ENCODE measurements around the gene LY6G6D.
A peak's percentile ranks its signal among the peaks of the same experiment; 100 is the strongest.

DNA sequence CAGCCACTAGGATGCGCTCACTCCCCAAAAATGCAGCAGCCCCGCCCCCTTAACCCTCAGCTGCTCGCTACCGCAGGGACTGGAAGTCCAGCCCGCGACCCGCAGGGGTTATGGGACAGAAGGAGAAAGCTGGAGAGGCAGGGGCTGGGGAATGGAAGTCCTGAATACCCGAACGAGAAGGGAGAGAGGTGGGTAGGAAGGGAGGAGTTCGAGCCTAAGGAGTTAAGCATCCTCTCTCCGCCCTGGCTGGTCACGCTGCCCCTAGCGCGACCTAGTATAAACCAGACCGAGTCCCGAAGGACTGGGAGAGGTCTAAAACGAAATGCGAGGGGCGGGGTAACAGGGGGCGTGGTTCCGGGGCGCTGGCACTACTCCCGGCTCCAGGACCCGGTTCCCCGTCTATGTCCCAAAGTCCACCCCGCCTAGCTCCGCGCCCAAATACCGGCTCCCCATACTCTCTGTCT lies 14.4 kb downstream of the LY6G6D start:
- TF ChIP-seq POLR2A (IDR thresholded peaks at IDR 0.05; ENCODE audit: low read depth, low read length) (0 out of 2 replicates have a peak, but pooled peaks have one; percentile 6), SPI1 (IDR thresholded peaks at IDR 0.05; ENCODE audit: low read depth, low read length) (no peak), POLR2AphosphoS5 (IDR thresholded peaks at IDR 0.05; ENCODE audit: low read depth, low read length) (no peak), PAX5 (IDR thresholded peaks at IDR 0.05; ENCODE audit: insufficient read depth, low read length, severe bottlenecking) (no peak), TAF1 (IDR thresholded peaks at IDR 0.05; ENCODE audit: low read depth, low read length) (no peak), POU2F2 (IDR thresholded peaks at IDR 0.05; ENCODE audit: low read depth, low read length) (no peak; the same call in 1 of the 2 replicates)
